SK-N-SH (cell line): Measurements from ENCODE around the gene ZNF208.
"Not testable (repeated sequence)": the region's sequence is repeated elsewhere in the genome, so short reads cannot be mapped to it uniquely, and the experiment has no call there.

Experiments used
- EP300 ChIP-seq, 2 experiments: IDR thresholded peaks; 2 replicates each; pipeline versions ENCODE4 v1.4.0 to v1.6.1; 2012; ENCODE audit warnings: borderline replicate concordance in 1 of 2, low read depth in 1 of 2, low read length in 1 of 2
- FOXM1 ChIP-seq: IDR thresholded peaks from 2 replicates; pipeline ENCODE4 v1.4.0; 2012; ENCODE audit warnings: low read depth, mild to moderate bottlenecking
- POLR2AphosphoS5 ChIP-seq: IDR thresholded peaks from 2 replicates; pipeline ENCODE4 v1.6.1; 2012; ENCODE audit warnings: low read depth, low read length
- RXRA ChIP-seq: IDR thresholded peaks from 2 replicates; pipeline ENCODE4 v1.4.0; 2012; ENCODE audit warnings: low read depth, mild to moderate bottlenecking, borderline replicate concordance
- SIN3A ChIP-seq: IDR thresholded peaks from 2 replicates; pipeline ENCODE4 v1.6.1; 2012; ENCODE audit warnings: low read depth, mild to moderate bottlenecking, low read length, moderate library complexity, borderline replicate concordance
- TAF1 ChIP-seq: IDR thresholded peaks from 2 replicates; pipeline ENCODE4 v1.6.1; 2012; ENCODE audit warnings: low read depth, mild to moderate bottlenecking, low read length, moderate library complexity, borderline replicate concordance
- TCF12 ChIP-seq: IDR thresholded peaks from 2 replicates; pipeline ENCODE4 v1.4.0; 2012
- TEAD4 ChIP-seq: IDR thresholded peaks from 2 replicates; pipeline ENCODE4 v1.4.0; 2012; ENCODE audit warnings: mild to moderate bottlenecking, borderline replicate concordance; ENCODE audit not compliant: insufficient read depth
- TF ChIP-seq, protein P1 (sequence below): fragments of 200-600 bp; sonication (generic); IDR thresholded peaks from 2 replicates; pipeline ENCODE4 v1.6.1; 2017; ENCODE audit warnings: antibody characterized with exemption, mild to moderate bottlenecking, moderate library complexity
- TF ChIP-seq, protein P2 (sequence below): IDR thresholded peaks from 2 replicates; pipeline ENCODE4 v1.4.0; 2012; ENCODE audit warnings: low read depth

DNA sequence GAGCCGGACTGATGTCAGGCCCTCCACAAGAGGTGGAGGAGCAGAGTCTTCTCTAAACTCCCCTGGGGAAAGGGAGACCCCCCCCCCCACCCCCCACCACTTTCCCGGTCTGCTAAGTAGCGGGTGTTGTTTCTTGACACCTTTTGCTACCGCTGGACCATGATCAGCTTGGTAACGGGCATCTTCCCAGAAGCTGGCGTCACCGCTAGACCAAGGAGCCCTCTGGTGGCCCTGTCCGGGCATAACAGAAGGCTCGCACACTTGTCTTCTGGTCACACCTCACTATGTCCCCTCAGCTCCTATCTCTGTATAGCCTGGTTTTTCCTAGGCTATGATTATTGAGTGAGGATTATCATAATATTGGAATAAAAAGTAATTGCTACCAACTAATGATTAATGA is 120.7 kb downstream of the ZNF208 start:
- TF ChIP-seq RXRA; FOXM1; EP300 (IDR thresholded peaks at IDR 0.05; ENCODE audit: borderline replicate concordance in 1 of 2, low read depth in 1 of 2, low read length in 1 of 2); TCF12; SIN3A; TEAD4; POLR2AphosphoS5; TAF1: not testable (repeated sequence)
- TF ChIP-seq, protein P1, sequence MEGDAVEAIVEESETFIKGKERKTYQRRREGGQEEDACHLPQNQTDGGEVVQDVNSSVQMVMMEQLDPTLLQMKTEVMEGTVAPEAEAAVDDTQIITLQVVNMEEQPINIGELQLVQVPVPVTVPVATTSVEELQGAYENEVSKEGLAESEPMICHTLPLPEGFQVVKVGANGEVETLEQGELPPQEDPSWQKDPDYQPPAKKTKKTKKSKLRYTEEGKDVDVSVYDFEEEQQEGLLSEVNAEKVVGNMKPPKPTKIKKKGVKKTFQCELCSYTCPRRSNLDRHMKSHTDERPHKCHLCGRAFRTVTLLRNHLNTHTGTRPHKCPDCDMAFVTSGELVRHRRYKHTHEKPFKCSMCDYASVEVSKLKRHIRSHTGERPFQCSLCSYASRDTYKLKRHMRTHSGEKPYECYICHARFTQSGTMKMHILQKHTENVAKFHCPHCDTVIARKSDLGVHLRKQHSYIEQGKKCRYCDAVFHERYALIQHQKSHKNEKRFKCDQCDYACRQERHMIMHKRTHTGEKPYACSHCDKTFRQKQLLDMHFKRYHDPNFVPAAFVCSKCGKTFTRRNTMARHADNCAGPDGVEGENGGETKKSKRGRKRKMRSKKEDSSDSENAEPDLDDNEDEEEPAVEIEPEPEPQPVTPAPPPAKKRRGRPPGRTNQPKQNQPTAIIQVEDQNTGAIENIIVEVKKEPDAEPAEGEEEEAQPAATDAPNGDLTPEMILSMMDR, result peak; percentile 25; the same call in 1 of the 2 replicates
- TF ChIP-seq, protein P2, sequence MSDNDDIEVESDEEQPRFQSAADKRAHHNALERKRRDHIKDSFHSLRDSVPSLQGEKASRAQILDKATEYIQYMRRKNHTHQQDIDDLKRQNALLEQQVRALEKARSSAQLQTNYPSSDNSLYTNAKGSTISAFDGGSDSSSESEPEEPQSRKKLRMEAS, result not testable (repeated sequence)
